ENCODE data around the gene UBTD2.
"Not testable (repeated sequence)": the region's sequence is repeated elsewhere in the genome, so short reads cannot be mapped to it uniquely, and the experiment has no call there.

Gene UBTD2

DNA sequence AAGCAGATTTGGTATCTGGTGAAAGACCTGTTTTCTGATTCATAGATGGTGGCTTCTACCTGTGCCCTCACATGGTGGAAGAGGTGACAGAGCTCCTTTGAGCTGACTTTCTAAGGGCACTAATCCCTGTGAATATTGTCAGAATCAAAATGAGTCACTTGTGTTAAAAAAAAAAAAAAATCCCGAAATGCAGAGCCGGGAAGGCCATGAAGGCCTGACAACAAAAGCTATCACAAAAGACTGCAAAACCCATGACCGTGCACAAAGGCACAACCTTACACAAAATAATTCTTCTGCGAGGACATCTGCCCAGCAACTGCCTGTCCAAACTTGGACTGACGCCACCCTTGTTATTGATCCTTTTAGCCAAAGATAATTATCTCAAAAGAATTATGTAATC is 19.6 kb upstream of the UBTD2 start:
- H3K36me3 ChIP-seq (ENCODE audit: insufficient read depth, low read length), result no peaks in the 10 kb centered on the region
- peaks cover 6% of the 10 kb centered on the region; the same call in 1 of the 2 replicates for H3K4me1 ChIP-seq (ENCODE audit: insufficient read depth, low read length)
- peaks cover 4% of the 10 kb centered on the region; the same call in 1 of the 2 replicates for H3K9me3 ChIP-seq (ENCODE audit: control insufficient read depth, insufficient read depth, low read length)
- H3K9ac ChIP-seq (ENCODE audit: low read depth, low read length), result peak overlapping the region; percentile 36; the same call in 1 of the 2 replicates

DNA sequence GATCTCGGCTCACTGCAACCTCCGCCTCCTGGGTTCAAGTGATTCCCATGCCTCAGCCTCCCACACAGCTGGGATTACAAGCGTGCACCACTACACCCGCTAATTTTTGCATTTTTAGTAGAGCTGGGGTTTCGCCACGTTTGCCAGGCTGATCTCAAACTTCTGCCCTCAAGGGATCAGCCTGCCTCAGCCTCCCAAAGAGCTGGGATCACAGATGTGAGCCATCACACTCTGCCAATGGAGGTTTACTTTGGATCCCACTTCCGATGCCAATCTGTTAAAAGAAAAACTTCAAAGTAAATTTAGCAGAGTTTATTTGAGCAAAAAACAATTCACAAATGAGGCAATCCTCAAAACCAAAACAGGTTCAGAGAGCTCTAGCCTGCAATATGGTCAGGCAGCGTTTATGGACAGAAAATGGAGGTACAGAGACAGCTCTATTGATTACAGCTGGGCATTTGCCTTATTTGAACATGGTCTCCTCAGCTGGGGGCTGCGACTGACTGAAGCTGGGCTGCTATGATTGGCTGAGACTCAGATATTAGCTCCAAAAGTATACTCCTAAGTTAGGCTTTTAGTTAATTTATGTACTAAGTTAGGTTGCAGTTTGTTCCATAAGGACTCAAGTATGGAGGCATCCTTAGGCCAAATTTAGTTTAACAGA is 18.6 kb upstream of the UBTD2 start:
- peaks cover 4% of the 10 kb centered on the region; the same call in 1 of the 2 replicates for H3K9me3 ChIP-seq (ENCODE audit: control insufficient read depth, insufficient read depth, low read length)
- H3K4me1 ChIP-seq (ENCODE audit: insufficient read depth, low read length), result peaks cover 6% of the 10 kb centered on the region; the same call in 1 of the 2 replicates
- H3K36me3 ChIP-seq (ENCODE audit: insufficient read depth, low read length), result no peaks in the 10 kb centered on the region
- no peak overlapping the region for H3K9ac ChIP-seq (ENCODE audit: low read depth, low read length)

- Histone ChIP-seq H3K9me3 (ENCODE audit: control insufficient read depth, insufficient read depth, low read length) (no peaks in the 10 kb centered on the region; the same call in 1 of the 2 replicates), H3K36me3 (ENCODE audit: insufficient read depth, low read length) (no peaks in the 10 kb centered on the region), H3K4me1 (ENCODE audit: insufficient read depth, low read length) (peaks cover 6% of the 10 kb centered on the region; the same call in 1 of the 2 replicates), H3K9ac (ENCODE audit: low read depth, low read length) (no peak overlapping the region)
These were observed 16.4 kb upstream of the UBTD2 start for GRCh38 chr5:172299916-172300439.

- Histone ChIP-seq H3K9me3 (ENCODE audit: control insufficient read depth, insufficient read depth, low read length) (no peaks in the 10 kb centered on the region), H3K36me3 (ENCODE audit: insufficient read depth, low read length) (no peaks in the 10 kb centered on the region), H3K4me1 (ENCODE audit: insufficient read depth, low read length) (no peaks in the 10 kb centered on the region), H3K9ac (ENCODE audit: low read depth, low read length) (no peak overlapping the region)
These were observed 11.3 kb upstream of the UBTD2 start for GRCh38 chr5:172294831-172295230.

- Histone ChIP-seq H3K9me3 (ENCODE audit: control insufficient read depth, insufficient read depth, low read length) (no peaks in the 10 kb centered on the region), H3K9ac (ENCODE audit: low read depth, low read length) (no peak overlapping the region), H3K4me1 (ENCODE audit: insufficient read depth, low read length) (no peaks in the 10 kb centered on the region)
These were observed 10.3 kb upstream of the UBTD2 start for GRCh38 chr5:172293745-172294342.

DNA sequence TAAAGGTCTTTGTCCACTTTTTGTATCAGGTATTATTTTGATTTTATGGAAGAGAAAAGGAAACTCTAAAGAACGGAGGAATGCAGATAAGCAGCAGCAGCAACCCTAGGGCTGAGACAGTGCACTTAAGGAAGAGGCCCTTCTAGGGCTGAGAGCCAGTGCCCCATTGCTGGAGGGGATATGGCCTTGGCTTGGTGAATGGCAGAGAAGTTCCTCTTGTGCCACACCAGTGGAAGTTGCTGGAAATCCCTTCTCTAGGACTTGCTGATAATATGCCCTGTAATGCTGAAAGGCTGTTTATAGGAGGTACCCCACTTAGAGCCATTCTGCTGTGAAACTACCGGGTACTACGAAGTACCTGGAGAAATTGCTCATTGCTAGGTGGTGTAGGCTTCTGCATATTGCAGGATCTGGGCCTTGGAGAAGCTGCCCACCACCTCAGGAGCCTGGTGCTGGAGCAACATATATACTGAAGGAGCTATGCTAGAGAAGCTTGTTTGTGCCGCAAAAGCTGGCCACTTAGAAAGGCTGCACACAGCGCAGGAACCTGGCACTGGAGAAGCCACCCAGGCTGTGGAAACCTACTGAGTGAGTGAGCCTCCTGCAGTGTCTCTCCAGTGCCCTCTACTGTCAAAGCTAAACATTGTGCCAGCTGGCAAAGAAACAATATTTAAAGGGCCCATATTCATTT is 9.6 kb upstream of the UBTD2 start:
- H3K9ac ChIP-seq (ENCODE audit: low read depth, low read length), result no peak overlapping the region

More at GRCh38 chr5:172293745-172294342, 10.3 kb upstream of the UBTD2 start:
- no peaks in the 10 kb centered on the region for H3K36me3 ChIP-seq (ENCODE audit: insufficient read depth, low read length)

DNA sequence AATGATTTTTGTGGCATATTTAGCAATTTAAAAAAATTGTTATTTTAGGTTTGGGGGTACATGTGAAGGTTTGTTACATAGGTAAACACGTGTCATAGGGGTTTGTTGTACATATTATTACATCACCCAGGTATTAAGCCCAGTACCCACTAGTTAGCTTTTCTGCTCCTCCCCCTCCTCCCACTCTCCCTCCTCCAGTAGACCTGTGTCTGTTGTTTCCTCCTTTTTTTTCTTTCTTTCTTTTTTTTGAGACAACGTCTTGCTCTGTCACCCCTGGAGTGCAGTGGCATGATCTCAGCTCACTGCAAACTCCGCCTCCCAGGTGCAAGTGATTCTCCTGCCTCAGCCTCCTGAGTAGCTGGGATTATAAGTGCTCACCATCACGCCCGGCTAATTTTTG is 8.3 kb upstream of the UBTD2 start:
- not testable (repeated sequence) for H3K36me3 ChIP-seq (ENCODE audit: insufficient read depth, low read length); H3K4me1 ChIP-seq (ENCODE audit: insufficient read depth, low read length); H3K9ac ChIP-seq (ENCODE audit: low read depth, low read length); H3K9me3 ChIP-seq (ENCODE audit: control insufficient read depth, insufficient read depth, low read length)

More for the DNA sequence above, 9.6 kb upstream of the UBTD2 start:
- no peaks in the 10 kb centered on the region for H3K36me3 ChIP-seq (ENCODE audit: insufficient read depth, low read length)
- no peaks in the 10 kb centered on the region for H3K4me1 ChIP-seq (ENCODE audit: insufficient read depth, low read length)
- H3K9me3 ChIP-seq (ENCODE audit: control insufficient read depth, insufficient read depth, low read length), result no peaks in the 10 kb centered on the region

- Histone ChIP-seq H3K4me1 (ENCODE audit: insufficient read depth, low read length) (peaks cover 11% of the 10 kb centered on the region), H3K36me3 (ENCODE audit: insufficient read depth, low read length) (no peaks in the 10 kb centered on the region), H3K9me3 (ENCODE audit: control insufficient read depth, insufficient read depth, low read length) (no peaks in the 10 kb centered on the region), H3K9ac (ENCODE audit: low read depth, low read length) (no peak overlapping the region)
These were observed 4.9 kb upstream of the UBTD2 start for GRCh38 chr5:172288465-172288864.

DNA sequence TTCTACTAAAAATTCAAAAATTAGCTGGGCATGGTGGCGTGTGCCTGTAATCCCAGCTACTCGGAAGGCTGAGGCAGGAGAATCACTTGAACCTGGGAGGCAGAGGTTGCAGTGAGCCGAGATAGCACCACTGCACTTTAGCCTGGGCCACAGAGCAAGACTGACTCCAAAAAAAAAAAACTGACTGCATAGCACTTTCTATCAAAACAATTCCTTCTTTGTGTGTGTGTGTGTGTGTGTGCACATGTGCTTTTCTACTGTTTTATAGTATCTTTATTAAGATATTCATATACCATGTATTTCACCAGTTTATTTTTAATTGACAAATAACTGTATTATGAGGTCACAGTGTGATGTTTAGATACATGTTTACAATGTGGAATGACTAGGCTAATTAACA is 3.6 kb upstream of the UBTD2 start:
- not testable (repeated sequence) for H3K36me3 ChIP-seq (ENCODE audit: insufficient read depth, low read length); H3K9me3 ChIP-seq (ENCODE audit: control insufficient read depth, insufficient read depth, low read length); H3K9ac ChIP-seq (ENCODE audit: low read depth, low read length)
- peaks cover 11% of the 10 kb centered on the region for H3K4me1 ChIP-seq (ENCODE audit: insufficient read depth, low read length)

GRCh38 chr5:172285226-172286143 is 1.9 kb upstream of the UBTD2 start:
- H3K9me3 ChIP-seq (ENCODE audit: control insufficient read depth, insufficient read depth, low read length), result no peaks in the 10 kb centered on the region
- H3K9ac ChIP-seq (ENCODE audit: low read depth, low read length), result no peak overlapping the region
- H3K4me1 ChIP-seq (ENCODE audit: insufficient read depth, low read length), result peaks cover 11% of the 10 kb centered on the region
- no peaks in the 10 kb centered on the region for H3K36me3 ChIP-seq (ENCODE audit: insufficient read depth, low read length)

GRCh38 chr5:172284611-172284980 is 1.0 kb upstream of the UBTD2 start:
- Histone ChIP-seq H3K36me3 (ENCODE audit: insufficient read depth, low read length) (no peaks in the 10 kb centered on the region), H3K9ac (ENCODE audit: low read depth, low read length) (peak overlapping the region; percentile 95), H3K9me3 (ENCODE audit: control insufficient read depth, insufficient read depth, low read length) (no peaks in the 10 kb centered on the region), H3K4me1 (ENCODE audit: insufficient read depth, low read length) (peaks cover 11% of the 10 kb centered on the region)

GRCh38 chr5:172283862-172284610 is 472 bp upstream of the UBTD2 start:
- no peaks in the 10 kb centered on the region for H3K9me3 ChIP-seq (ENCODE audit: control insufficient read depth, insufficient read depth, low read length)
- H3K36me3 ChIP-seq (ENCODE audit: insufficient read depth, low read length), result no peaks in the 10 kb centered on the region
- peaks cover 11% of the 10 kb centered on the region for H3K4me1 ChIP-seq (ENCODE audit: insufficient read depth, low read length)
- H3K9ac ChIP-seq (ENCODE audit: low read depth, low read length), result peak overlapping the region; percentile 95

DNA sequence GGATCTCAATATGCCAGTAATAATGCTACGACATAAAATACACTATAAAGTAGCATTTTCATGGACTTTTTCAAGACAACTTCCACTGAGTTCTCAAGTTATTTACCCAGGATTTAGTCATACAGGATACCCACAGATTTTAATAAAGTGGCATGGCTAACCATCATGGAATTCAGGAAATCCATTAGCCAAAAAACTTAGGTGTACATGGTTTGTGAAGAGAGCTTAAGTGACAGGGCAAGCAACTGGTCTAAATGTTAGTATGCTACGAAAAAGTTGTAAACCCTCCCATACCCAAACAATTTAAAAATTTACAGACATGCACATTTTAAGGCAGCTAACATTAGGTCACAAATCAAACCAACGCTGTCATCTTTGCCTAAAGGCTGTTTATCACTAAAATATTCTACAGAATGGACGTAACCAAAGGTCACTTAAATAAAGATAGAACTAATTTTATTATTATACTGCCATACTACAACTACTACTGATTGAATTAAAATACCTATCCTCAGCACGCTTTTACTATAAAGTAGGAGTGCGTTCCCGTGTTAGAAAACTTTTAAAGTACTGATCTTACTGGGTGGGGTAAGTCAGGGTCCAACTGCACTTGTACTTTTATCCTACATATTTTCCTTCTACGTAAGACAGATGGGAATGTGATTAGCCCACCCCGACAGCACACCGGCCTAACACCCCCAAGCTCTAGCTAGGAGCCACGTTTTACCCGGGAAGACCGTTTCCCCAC is 1.1 kb downstream of the UBTD2 start:
- no peaks in the 10 kb centered on the region; the same call in 1 of the 2 replicates for H3K36me3 ChIP-seq (ENCODE audit: insufficient read depth, low read length)
- H3K4me1 ChIP-seq (ENCODE audit: insufficient read depth, low read length), result peaks cover 11% of the 10 kb centered on the region
- no peaks in the 10 kb centered on the region for H3K9me3 ChIP-seq (ENCODE audit: control insufficient read depth, insufficient read depth, low read length)
- H3K9ac ChIP-seq (ENCODE audit: low read depth, low read length), result peak overlapping the region; percentile 95

Data from ES-I3 (cell line).